Raji (cell line): ENCODE measurements around the gene GRIA1.

Experiments used
- POLR2A ChIP-seq: IDR thresholded peaks from 2 replicates; pipeline ENCODE4 v1.6.1; 2011; ENCODE audit warnings: low read depth, low read length, control low read depth; ENCODE audit not compliant: insufficient read depth

GRIA1 gene

DNA sequence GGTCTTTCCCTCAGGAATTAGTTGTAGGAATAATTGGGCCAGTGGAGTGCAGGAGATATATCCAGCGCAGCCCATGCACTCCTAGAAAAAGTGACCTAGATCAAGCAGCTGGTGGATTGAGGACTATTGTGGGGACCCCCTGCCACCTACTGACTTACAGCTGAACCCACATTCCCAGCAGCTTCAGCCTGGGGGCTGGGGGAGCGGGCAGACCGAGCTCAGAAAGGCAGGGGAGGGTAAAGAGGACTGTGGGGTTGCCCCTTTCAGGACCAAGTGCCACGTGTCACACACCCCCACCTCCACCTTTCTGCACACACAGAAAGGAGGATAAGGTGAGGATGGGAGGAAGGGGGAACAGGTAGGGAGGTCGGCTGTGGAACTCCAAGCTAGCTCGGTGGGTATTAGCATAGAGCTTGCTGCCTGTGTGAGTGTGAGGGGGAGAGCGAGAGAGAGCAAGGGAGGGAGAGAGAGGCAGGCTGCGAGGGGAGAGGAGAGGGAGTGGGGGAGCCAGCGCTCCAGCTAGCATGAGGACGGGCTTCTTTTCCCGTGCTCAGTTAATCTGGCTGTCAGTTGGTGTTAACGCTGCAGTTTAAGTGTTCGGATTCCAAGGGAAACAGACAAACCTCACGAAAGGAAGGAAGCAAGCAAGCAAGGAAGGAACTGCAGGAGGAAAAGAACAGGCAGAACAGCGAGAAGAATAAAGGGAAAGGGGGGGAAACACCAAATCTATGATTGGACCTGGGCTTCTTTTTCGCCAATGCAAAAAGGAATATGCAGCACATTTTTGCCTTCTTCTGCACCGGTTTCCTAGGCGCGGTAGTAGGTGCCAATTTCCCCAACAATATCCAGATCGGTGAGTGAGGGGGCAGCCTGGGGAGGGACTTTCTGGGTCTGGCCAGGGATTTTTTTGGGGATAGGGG lies at the start of gene GRIA1:
GRIA1 (plus strand) TSS at position 553 of the 920 bp plus-strand sequence.
- TF ChIP-seq POLR2A = no peak

DNA sequence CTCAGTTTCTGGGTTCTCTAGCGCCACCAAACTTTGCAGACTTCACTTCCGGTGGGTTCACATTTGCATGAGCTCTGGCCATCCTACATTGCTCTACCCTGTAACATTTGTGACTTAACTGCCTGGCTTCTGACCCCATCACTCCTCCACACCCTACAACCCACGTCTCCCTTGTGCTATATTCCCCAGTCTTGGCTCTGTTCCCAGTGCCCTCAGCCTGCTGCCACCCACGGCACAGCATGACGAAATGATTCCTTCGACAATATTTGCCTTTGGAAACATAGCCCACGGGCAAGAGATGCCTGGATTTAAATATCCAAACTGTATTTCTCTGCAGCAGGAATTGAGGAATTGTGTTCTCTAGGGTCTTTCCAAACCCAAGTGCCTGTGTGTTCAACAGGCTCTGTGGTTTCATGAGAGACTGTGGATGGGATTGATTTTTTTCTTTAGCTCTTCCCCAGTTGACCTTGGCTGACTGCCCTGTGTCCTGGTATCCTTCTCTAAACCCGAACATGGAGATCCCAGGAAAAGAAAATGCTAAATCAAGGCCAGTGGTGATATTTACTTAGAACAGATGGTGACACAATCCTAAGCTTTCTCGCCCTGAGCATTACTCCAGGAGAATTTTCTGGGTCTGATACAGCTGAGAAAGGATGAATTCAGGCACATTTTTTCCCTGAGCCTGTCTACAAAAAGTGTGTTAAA lies 44.4 kb upstream of the GRIA1 start:
- no peak for TF ChIP-seq POLR2A

DNA sequence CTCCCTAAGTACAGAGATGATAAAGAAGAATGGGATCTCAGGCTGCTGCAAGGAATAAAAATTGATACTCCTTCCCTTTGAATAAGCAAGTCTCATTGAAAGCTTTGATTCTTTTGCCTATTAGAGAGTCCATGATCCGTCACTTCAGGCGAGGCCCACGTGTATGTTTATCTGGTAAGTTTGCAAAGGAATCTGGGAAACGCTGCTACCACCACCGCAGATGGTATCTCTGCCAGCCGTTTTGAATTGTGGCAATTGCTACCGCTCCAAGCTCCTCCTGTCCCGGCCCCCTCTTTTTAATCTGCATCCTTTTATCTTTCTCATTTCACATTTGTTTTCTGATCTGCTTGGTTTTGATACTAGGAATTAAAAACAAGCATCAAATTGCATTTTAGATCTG lies 42.9 kb upstream of the GRIA1 start:
- no peak for TF ChIP-seq POLR2A

DNA sequence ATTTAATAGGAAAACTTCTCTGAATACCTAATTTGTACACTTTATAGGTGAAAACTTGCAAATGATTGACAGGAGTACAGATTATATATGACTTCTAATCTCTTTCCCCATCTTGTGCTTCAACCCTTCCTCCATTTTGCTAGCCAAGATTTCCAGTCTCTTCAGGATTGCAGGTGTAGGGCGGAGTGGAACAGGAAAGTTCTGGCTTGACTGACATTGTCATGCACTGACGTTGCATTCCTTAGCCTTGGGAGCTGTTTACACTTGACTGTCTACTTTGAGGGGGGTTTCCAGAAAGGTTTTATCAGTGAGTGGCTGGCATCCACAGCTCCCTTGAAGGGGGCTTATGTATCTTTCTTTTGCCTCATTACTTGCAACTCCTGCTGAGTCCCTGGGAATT lies 34.1 kb upstream of the GRIA1 start:
- no peak for TF ChIP-seq POLR2A

DNA sequence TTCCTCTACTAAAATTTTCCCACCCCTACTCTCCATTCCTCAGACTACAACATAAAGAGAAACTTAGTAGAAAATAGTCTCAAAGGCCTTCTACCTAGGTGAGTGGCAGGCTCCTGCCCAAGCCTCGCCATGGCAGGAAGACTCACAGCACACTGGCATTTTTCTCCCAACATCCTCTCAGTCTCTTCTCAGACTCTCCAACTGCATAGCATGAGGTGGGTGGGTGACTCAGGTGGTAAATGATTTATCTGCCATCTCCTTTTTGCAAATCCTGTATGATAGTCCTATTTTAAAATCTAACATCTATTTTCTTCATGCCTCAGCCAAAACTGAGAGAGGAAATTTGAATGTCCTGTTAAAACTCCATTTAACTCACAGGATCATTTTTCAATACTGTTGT lies 33.5 kb upstream of the GRIA1 start:
- TF ChIP-seq POLR2A = no peak

DNA sequence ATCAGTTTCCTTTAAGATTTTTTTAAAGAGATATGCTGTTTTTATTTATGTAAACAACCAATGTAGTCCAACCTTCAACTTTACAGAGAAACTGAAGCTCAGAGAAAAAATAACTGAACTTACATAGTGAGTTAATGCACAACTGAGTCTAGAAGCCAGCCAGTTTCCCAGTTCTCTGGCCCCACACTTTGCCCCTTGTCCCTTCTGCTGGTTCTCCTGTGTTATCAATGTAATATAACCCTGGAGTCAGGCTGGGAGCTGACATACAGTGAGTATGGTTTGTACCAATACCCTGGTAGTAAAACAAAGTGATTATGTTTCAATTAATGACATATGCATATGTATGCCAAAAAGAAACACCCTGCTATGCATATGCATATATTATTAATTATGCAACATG lies 32.2 kb upstream of the GRIA1 start:
- TF ChIP-seq POLR2A = no peak

DNA sequence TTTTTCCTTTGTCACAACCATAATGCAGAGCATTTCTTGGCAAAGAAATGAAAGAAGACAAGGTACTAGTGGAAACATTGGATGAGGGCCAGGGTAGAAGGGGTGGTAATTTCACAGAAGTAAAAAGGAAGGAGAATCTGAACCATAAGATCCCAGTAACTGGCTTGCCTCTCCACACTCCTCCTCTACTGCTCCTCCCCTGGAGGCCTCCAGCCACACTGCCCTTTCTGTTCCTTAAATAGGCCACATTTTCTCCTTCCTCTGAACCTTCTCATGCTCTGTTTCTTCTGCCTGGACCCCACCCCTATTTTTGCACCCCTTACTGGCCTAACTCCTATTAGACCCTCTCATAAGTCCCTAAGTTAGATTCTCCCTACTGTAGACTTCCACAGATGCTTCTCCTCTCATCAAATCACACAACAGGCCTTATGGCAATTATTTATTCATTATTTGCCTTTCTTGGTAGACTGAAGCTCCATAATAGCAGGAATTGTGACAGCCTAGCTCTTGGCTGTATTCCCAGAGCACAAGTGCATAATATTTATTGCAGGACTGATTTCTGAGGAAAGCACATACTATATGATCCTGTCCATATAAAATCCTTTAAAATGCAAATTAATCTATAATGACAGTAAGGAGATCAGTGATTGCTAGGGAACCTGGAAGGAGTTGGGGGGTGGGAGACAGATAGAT lies 31.3 kb upstream of the GRIA1 start:
- TF ChIP-seq POLR2A = no peak

DNA sequence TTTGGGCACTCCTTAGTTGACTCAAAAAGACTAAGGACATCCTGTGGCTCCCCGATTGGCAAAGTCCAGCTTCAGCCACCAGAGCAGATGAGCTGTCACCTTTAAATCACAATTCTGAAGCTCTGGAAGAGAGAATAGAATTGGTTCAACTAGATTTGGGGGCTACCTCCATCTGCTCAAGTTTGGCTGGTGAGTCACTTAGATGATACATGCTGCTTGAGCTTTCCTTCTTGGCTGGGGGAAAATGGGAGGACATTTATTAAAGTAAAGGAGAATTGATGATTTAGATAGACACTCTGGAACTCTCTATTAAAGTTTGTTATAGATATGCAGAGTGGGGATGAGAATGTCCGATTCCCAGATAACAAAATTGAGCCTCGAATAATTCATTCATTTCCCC lies 30.0 kb upstream of the GRIA1 start:
- TF ChIP-seq POLR2A = no peak

DNA sequence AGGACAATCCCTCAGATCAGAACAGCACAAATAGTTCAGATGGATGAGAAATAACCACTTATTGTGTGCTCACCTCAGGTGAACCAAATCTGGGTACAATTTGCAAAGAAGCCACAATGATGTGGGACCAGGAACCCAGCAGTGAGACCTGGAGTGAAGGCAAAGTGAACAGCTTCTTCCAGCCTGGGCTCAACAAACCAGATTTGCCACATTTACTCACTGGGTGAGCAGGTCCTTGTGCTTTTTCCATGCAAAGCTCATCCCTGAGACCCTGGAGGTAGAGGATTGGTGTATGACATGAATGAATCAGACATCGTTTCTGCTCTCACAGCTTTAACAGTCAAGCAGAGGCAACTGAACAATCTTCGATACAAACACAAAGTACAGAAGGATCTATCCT lies 29.1 kb upstream of the GRIA1 start:
- no peak for TF ChIP-seq POLR2A

DNA sequence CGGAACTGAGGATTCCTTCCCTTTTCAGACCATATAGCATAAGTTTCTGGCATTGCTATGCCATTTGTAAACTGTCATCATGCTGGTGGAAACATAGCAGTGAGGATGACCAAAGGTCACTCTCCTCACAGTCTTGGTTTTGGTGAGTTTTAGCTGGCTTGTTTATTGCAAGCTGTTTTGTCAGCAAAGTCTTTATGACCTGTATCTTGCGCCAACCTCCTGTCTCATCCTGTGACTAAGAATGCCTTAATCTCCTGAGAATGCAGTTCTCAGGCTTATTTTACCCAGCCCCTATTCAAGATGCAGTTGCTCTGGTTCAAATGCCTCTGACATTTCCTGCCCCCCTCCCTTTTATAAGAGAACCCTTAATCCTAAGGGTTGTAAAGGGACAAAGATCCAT lies 26.7 kb upstream of the GRIA1 start:
- no peak for TF ChIP-seq POLR2A

DNA sequence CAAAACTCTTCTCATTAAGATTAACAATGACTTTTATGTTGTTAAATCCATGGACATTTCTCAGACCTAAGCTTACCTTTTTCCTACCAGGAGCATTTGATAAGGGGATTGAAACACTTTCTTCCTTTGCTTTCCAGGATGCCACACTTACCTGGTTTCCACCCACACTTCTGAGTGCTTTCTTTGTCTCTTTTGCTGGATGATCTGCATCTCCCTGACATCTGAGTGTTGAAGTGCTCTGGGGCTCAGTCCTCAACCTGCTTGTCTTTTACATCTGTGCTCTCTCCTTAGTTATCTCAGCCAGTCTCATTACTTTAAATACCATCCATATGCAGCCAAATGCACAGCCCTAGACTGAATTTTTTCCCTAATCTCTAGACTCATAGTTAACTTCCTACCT lies 22.9 kb upstream of the GRIA1 start:
- TF ChIP-seq POLR2A = no peak

DNA sequence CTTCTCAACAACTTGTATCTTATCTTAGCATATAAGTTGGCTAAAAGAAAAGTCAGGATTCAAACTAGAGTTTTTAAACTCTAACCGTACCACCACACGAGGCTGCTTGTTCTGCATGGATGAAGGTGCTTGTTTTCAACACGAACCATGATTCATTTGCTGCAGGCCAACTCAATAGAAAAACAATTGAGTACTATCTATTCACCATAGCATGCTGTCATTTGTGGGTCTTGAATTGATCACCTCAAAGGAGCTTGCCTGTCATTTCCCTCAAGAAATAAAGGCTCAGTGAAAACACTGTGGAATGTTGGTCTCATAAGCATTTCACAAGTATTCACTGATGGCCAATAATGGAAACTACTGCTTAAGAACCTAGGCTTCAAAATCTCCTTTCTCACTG lies 21.0 kb upstream of the GRIA1 start:
- no peak for TF ChIP-seq POLR2A

DNA sequence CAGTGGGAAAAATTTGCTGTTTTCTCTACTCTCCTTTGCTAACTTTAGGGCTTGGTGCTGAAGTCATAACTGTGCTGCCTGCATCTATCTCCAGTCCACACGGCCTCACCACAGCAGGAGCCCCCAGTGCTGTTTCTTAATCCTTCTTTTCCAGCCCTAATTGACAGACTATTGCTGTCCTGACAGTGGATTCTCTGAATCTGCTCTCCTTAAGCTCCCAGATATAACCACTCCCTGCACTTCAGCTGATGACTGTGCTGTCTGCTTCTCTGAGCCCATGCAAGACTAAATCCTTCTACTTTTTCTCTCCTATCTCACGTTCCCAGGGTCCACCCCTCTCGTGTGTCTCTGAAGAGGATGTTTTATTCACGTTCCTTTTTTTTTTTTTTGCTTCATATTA lies 19.7 kb upstream of the GRIA1 start:
- no peak for TF ChIP-seq POLR2A

DNA sequence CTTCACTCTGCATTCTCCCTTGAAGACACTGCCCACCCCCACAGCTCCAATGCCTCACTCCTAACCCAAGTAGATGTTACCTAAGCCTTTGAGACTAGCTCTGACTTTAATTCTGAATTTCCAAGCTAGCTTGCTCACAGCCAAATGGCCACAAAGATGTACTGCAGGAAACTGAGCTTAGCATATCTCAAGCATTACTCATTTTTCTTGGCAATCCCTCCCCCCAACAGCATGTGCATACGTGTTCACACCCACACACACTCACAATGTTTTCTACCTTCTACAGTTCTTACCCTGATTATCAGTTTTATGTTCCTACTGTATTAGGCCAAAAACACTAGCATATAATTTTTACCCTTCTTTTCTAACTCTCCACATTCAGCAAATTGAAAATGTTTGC lies 13.7 kb upstream of the GRIA1 start:
- TF ChIP-seq POLR2A = no peak

DNA sequence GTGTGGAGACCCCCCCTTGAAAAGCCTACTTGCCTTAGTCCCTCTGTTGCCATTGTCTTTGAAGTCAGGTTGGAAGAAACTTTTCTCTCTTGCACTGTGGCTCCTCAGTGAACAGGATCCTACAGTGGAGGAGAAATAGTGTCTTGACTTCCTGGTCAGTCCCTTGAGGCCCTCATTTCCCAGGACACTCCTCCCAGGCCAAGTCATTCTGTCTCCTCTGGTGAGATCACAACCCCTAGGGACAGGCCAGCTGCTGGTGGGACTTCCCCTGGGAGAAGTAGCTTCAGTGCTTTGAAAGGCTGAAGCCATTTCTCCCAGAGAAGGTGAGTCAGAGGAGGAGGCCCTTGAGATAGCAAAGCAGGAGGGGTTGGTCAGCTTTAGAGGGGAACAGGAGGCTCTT lies 10.1 kb upstream of the GRIA1 start:
- TF ChIP-seq POLR2A = no peak

DNA sequence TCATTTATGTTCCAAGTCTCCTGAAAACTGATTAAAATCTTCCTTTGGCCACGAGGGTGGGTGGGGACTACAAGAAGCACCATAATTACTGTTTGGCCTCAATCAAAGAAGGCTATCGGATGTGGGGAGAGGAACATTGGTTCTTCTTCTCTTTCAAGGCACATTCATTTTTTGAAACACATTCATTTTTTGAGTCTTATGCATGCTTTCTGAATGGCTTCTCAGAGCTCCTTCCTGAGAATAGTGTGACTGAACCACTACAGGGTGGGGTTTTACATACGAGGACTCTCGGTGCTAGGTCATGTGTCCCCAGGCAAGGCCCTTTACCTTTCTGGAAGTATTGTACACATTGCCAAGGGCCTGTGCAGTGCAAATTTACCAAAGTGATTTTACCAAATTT lies 7.0 kb upstream of the GRIA1 start:
- no peak for TF ChIP-seq POLR2A

DNA sequence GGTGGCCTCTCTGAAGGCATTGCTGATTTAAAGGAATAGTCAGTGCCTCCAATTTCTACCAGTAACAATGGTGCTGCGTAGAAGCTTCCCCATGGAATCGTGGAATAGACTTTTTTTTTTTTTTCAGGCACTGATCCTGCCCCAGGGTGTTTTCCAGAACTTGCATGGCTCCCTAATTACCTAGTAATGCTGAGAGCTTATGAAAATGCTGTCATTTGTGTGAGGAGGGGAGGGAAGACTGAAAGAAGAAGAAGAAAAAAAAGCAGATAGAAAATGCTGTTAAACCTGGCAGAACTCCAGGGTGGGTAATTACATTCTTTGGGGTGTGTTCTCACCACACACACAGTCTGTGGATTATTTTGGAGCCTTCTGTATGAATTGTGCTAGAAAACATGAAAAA lies 4.8 kb upstream of the GRIA1 start:
- TF ChIP-seq POLR2A = no peak

DNA sequence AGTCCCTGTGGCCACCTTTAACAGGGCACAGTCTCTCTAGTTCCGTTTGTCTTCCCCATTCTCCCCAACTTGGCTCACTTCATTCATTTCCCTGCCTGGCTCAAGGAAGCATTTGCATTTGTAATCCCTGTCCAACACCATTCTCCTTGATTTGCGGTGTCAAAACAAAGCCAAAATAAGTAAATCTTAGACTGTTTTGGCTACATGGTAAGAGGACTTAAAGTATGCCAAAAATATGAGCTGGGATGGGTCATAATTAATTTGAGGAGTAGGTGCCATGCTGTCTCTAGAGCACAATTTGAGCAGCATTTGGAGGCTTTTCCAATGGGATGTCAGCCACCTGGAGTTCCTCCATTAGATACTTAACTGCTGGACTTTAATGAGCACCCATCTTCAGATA lies 3.7 kb upstream of the GRIA1 start:
- TF ChIP-seq POLR2A = no peak
